HepG2 (cell line): ENCODE results near the gene TBX6. TPM values are rescaled to one million over a fixed set of nuclear protein-coding genes. Genes with fewer than 3 reads are reported as not detected.

Experiments used
- ARID3A ChIP-seq: IDR thresholded peaks from 2 replicates; pipeline ENCODE4 v1.6.1; 2012; ENCODE audit warnings: low read depth, low read length, improper control_type of control experiment
- CAMTA2 ChIP-seq: sonication (generic); formaldehyde crosslinking; IDR thresholded peaks from 2 replicates; pipeline ENCODE4 v1.4.0; 2020; ENCODE audit warnings: mild to moderate bottlenecking, missing genetic modification reagents, borderline replicate concordance
- CEBPZ ChIP-seq: IDR thresholded peaks from 2 replicates; pipeline ENCODE4 v1.6.1; 2012; ENCODE audit warnings: low read length, improper control_type of control experiment
- CREB1 ChIP-seq, 2 experiments: fragments of 450-650 bp in 1 of 2; IDR thresholded peaks; 2 replicates each; pipeline ENCODE4 v1.6.1; 2016 to 2017; ENCODE audit warnings: control low read depth in 1 of 2, mild to moderate bottlenecking in 1 of 2, missing compliant biosample characterization in 1 of 2, missing genetic modification characterization in 1 of 2
- CREM ChIP-seq, 2 experiments: sonication (generic) in 1 of 2; formaldehyde crosslinking in 1 of 2; IDR thresholded peaks; 2 replicates each; pipeline versions ENCODE4 v1.4.0 to v1.6.1; 2016 to 2020; ENCODE audit warnings: antibody characterized with exemption in 1 of 2, mild to moderate bottlenecking in 1 of 2, missing genetic modification reagents in 1 of 2
- DR1 ChIP-seq: sonication (generic); formaldehyde crosslinking; IDR thresholded peaks from 2 replicates; pipeline ENCODE4 v1.8.0; 2021; ENCODE audit warnings: mild to moderate bottlenecking, missing genetic modification reagents, inconsistent platforms
- GATAD1 ChIP-seq: IDR thresholded peaks from 2 replicates; pipeline ENCODE4 v1.6.1; 2016; ENCODE audit warnings: missing genetic modification reagents, missing compliant biosample characterization
- MXI1 ChIP-seq: IDR thresholded peaks from 3 replicates; pipeline ENCODE4 v1.6.1; 2012; ENCODE audit warnings: low read depth, low read length, inconsistent platforms, borderline replicate concordance
- NFYC ChIP-seq: IDR thresholded peaks from 2 replicates; pipeline ENCODE4 v1.6.1; 2016; ENCODE audit warnings: missing genetic modification reagents, missing compliant biosample characterization
- PCBP2 ChIP-seq: fragments of 200-400 bp; formaldehyde crosslinking; optimal IDR thresholded peaks from 2 replicates; pipeline ENCODE3; 2018; ENCODE audit warnings: low read length, low read depth; ENCODE audit not compliant: poor library complexity, severe bottlenecking
- ZEB1 ChIP-seq: IDR thresholded peaks from 2 replicates; pipeline ENCODE4 v1.6.1; 2012; ENCODE audit warnings: mild to moderate bottlenecking, low read depth, inconsistent platforms; ENCODE audit not compliant: insufficient replicate concordance
- ZFX ChIP-seq: sonication (generic); formaldehyde crosslinking; IDR thresholded peaks from 2 replicates; pipeline ENCODE4 v1.4.0; 2020; ENCODE audit warnings: mild to moderate bottlenecking, low read depth, missing genetic modification reagents, moderate library complexity
- ZNF30 ChIP-seq: sonication (generic); formaldehyde crosslinking; IDR thresholded peaks from 2 replicates; pipeline ENCODE4 v1.5.0; 2020; ENCODE audit warnings: mild to moderate bottlenecking, missing genetic modification reagents
- ZNF367 ChIP-seq: sonication (generic); formaldehyde crosslinking; IDR thresholded peaks from 2 replicates; pipeline ENCODE4 v1.4.0; 2020; ENCODE audit warnings: missing genetic modification reagents, borderline replicate concordance
- polyA plus RNA-seq, 8 experiments: library from polyadenylated mRNA; depleted of rRNA in 3 of 8; stranded (reverse) in 7 of 8; unstranded in 1 of 8; fragments of >200 nt; fragmentation: Illumina TruSeq in 4 of 8; extraction: Trizol in 4 of 8; gene quantifications; 2 replicates each; pipeline versions ENCODE4 v1.2.1 to v1.2.3, GENCODE V29; 2011 to 2016; ENCODE audit warnings: low read depth in 4 of 8, missing spikeins in 1 of 8, mixed read lengths in 1 of 8; ENCODE audit not compliant: insufficient read depth in 1 of 8
- total RNA-seq, 5 experiments: library from RNA; depleted of rRNA; stranded (reverse); fragments of >200 nt; fragmentation: Illumina TruSeq; extraction: Trizol; gene quantifications; 2 replicates each; pipeline ENCODE4 v1.2.3, GENCODE V29; 2016; ENCODE audit warnings: low read depth in 1 of 5
- TF ChIP-seq, protein P1 (sequence below): sonication (generic); formaldehyde crosslinking; IDR thresholded peaks from 2 replicates; pipeline ENCODE4 v1.5.0; 2020; ENCODE audit warnings: missing genetic modification reagents, mild to moderate bottlenecking, borderline replicate concordance
- TF ChIP-seq, protein P2 (sequence below): sonication (generic); formaldehyde crosslinking; IDR thresholded peaks from 2 replicates; pipeline ENCODE4 v1.5.1; 2020; ENCODE audit warnings: missing genetic modification reagents, mild to moderate bottlenecking, borderline replicate concordance
- TF ChIP-seq, protein P3 (sequence below): sonication (generic); formaldehyde crosslinking; IDR thresholded peaks from 2 replicates; pipeline ENCODE4 v1.8.0; 2022; ENCODE audit warnings: mild to moderate bottlenecking, missing genetic modification reagents; ENCODE audit not compliant: insufficient replicate concordance

Gene TBX6
- total and polyA plus RNA-seq, 2 of the 13 experiments (the other 11 are each of a cell fraction or from before 2014, with no cell fraction given), result 0.24 to 0.42 TPM

DNA sequence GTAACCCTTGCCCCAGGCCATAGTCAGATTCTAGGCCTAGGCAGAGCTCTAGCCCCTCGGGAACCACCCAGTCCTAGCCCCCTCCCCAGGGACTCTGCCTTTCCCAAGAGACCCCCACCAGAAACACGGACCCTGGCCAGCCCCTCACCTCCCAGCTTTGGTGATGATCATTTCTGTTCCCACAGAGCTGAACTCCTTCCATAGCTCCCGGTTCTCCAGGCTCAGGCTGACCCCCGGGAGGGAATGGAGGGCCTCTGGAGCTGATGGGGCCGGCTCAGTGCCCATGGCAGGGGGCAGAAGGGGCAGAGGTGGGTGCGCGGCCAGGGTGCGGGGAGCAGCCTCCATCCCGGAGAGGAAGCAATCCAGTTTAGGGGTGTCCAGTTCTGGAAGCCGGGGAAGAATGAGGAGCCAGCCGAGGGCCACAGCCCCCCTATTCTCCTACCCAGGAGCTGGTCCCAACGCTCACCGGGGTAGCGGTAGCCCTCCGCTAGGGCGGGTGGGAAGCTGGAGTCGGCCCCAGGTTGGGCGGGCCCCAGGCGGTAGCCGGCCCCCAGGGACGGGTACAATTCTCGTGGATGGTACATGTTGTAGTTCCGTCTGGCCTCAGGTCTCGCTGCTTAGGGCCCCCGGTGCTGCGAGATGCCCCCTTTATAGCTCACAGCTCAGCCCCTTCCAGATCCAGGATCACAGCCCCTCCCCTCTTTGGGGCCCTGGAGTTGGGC lies 953 bp downstream of the TBX6 start (continued):
- TF ChIP-seq, protein P1, sequence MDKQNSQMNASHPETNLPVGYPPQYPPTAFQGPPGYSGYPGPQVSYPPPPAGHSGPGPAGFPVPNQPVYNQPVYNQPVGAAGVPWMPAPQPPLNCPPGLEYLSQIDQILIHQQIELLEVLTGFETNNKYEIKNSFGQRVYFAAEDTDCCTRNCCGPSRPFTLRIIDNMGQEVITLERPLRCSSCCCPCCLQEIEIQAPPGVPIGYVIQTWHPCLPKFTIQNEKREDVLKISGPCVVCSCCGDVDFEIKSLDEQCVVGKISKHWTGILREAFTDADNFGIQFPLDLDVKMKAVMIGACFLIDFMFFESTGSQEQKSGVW (CRISPR knock-in tag), result no peak
- TF ChIP-seq ZNF367 (CRISPR knock-in tag) (no peak), CAMTA2 (CRISPR knock-in tag) (peak; percentile 63; the same call in 1 of the 2 replicates), CREM (IDR thresholded peaks at IDR 0.05) (no peak), CREM (CRISPR knock-in tag; IDR thresholded peaks at IDR 0.05) (no peak), ZEB1 (no peak), DR1 (no peak), NFYC (CRISPR knock-in tag) (no peak), PCBP2 (no peak), CREB1 (IDR thresholded peaks at IDR 0.05) (no peak), CREB1 (CRISPR knock-in tag; IDR thresholded peaks at IDR 0.05) (no peak), MXI1 (no peak), GATAD1 (CRISPR knock-in tag) (0 out of 2 replicates have a peak, but pooled peaks have one; percentile 6), ARID3A (no peak), ZFX (CRISPR knock-in tag) (peak; percentile 40; the same call in 1 of the 2 replicates), CEBPZ (no peak), ZNF30 (CRISPR knock-in tag) (no peak)
- TF ChIP-seq, protein P2, sequence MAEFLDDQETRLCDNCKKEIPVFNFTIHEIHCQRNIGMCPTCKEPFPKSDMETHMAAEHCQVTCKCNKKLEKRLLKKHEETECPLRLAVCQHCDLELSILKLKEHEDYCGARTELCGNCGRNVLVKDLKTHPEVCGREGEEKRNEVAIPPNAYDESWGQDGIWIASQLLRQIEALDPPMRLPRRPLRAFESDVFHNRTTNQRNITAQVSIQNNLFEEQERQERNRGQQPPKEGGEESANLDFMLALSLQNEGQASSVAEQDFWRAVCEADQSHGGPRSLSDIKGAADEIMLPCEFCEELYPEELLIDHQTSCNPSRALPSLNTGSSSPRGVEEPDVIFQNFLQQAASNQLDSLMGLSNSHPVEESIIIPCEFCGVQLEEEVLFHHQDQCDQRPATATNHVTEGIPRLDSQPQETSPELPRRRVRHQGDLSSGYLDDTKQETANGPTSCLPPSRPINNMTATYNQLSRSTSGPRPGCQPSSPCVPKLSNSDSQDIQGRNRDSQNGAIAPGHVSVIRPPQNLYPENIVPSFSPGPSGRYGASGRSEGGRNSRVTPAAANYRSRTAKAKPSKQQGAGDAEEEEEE, result no peak
- TF ChIP-seq, protein P3, sequence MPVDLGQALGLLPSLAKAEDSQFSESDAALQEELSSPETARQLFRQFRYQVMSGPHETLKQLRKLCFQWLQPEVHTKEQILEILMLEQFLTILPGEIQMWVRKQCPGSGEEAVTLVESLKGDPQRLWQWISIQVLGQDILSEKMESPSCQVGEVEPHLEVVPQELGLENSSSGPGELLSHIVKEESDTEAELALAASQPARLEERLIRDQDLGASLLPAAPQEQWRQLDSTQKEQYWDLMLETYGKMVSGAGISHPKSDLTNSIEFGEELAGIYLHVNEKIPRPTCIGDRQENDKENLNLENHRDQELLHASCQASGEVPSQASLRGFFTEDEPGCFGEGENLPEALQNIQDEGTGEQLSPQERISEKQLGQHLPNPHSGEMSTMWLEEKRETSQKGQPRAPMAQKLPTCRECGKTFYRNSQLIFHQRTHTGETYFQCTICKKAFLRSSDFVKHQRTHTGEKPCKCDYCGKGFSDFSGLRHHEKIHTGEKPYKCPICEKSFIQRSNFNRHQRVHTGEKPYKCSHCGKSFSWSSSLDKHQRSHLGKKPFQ, result no peak
